H9 (cell line): Measurements from ENCODE around the gene TMEM100. TPM values are rescaled to one million over a fixed set of nuclear protein-coding genes. Genes with fewer than 3 reads are reported as not detected.

Experiments
- DNase-seq: peaks from one replicate; pipeline ENCODE4 v3.0.0-alpha.2; 2017
- H2AFZ ChIP-seq: one replicate; pipeline ENCODE4 v1.6.1; 2013; ENCODE audit warnings: mild to moderate bottlenecking, low read length, control low read depth, moderate library complexity
- H2AK5ac ChIP-seq: 2 replicates; pipeline ENCODE4 v1.6.1; 2013; ENCODE audit warnings: low read length, control low read depth, mixed read lengths; ENCODE audit not compliant: insufficient read length
- H2BK120ac ChIP-seq: one replicate; pipeline ENCODE4 v1.6.1; 2013; ENCODE audit warnings: low read depth, mild to moderate bottlenecking, low read length, control low read depth, inconsistent platforms; ENCODE audit not compliant: poor library complexity, severe bottlenecking
- H2BK12ac ChIP-seq: 2 replicates; pipeline ENCODE4 v1.6.1; 2013; ENCODE audit warnings: low read length, control low read depth, mixed read lengths, low read depth; ENCODE audit not compliant: insufficient read length
- H2BK15ac ChIP-seq: 2 replicates; pipeline ENCODE4 v1.6.1; 2013; ENCODE audit warnings: low read depth, low read length, control low read depth
- H2BK20ac ChIP-seq: one replicate; pipeline ENCODE4 v1.6.1; 2013; ENCODE audit warnings: low read depth, mild to moderate bottlenecking, low read length, control low read depth, inconsistent platforms; ENCODE audit not compliant: poor library complexity, severe bottlenecking
- H2BK5ac ChIP-seq: 2 replicates; pipeline ENCODE4 v1.6.1; 2013; ENCODE audit warnings: low read length, control low read depth, mixed read lengths; ENCODE audit not compliant: insufficient read length
- H3K14ac ChIP-seq: 2 replicates; pipeline ENCODE4 v1.6.1; 2013; ENCODE audit warnings: low read length, control low read depth; ENCODE audit not compliant: insufficient read depth
- H3K18ac ChIP-seq: 2 replicates; pipeline ENCODE4 v1.6.1; 2013; ENCODE audit warnings: low read depth, mild to moderate bottlenecking, mixed read lengths, low read length, control low read depth; ENCODE audit not compliant: insufficient read length
- H3K23ac ChIP-seq: 2 replicates; pipeline ENCODE4 v1.6.1; 2013; ENCODE audit warnings: low read length, control low read depth, mixed read lengths, low read depth; ENCODE audit not compliant: insufficient read length
- H3K23me2 ChIP-seq: 2 replicates; pipeline ENCODE4 v1.6.1; 2013; ENCODE audit warnings: low read depth, mild to moderate bottlenecking, mixed read lengths, low read length, control low read depth; ENCODE audit not compliant: insufficient read length, poor library complexity, severe bottlenecking
- H3K27ac ChIP-seq: 2 replicates; pipeline ENCODE4 v1.5.1; 2013; ENCODE audit warnings: low read length, control low read depth, mixed read lengths, low read depth; ENCODE audit not compliant: insufficient read length
- H3K27me3 ChIP-seq: 2 replicates; pipeline ENCODE4 v1.6.1; 2013; ENCODE audit warnings: low read length, control low read depth, inconsistent platforms; ENCODE audit not compliant: insufficient read depth
- H3K4ac ChIP-seq: 2 replicates; pipeline ENCODE4 v1.6.1; 2013; ENCODE audit warnings: low read depth, mild to moderate bottlenecking, control low read depth, inconsistent platforms, low read length, moderate library complexity
- H3K4me1 ChIP-seq: 2 replicates; pipeline ENCODE4 v1.6.1; 2013; ENCODE audit warnings: low read length, control low read depth, inconsistent platforms; ENCODE audit not compliant: insufficient read depth
- H3K4me2 ChIP-seq: 2 replicates; pipeline ENCODE4 v1.6.1; 2013; ENCODE audit warnings: low read length, control low read depth, mixed read lengths; ENCODE audit not compliant: insufficient read length, insufficient read depth
- H3K56ac ChIP-seq: 2 replicates; pipeline ENCODE4 v1.6.1; 2013; ENCODE audit warnings: low read depth, mild to moderate bottlenecking, mixed read lengths, low read length, control low read depth; ENCODE audit not compliant: insufficient read length
- H3K79me1 ChIP-seq: 2 replicates; pipeline ENCODE4 v1.6.1; 2013; ENCODE audit warnings: low read depth, mild to moderate bottlenecking, moderate library complexity, low read length, control low read depth, inconsistent platforms; ENCODE audit not compliant: insufficient read depth, poor library complexity, severe bottlenecking
- H3K79me2 ChIP-seq: 2 replicates; pipeline ENCODE4 v1.6.1; 2013; ENCODE audit warnings: low read length, control low read depth, inconsistent platforms; ENCODE audit not compliant: insufficient read depth
- H3K9ac ChIP-seq: 2 replicates; pipeline ENCODE4 v1.6.1; 2013; ENCODE audit warnings: low read length, control low read depth, mixed read lengths; ENCODE audit not compliant: insufficient read length; ENCODE audit errors: extremely low read depth
- H3K9me3 ChIP-seq: one replicate; pipeline ENCODE4 v1.6.1; 2013; ENCODE audit warnings: low read depth, low read length, inconsistent platforms; ENCODE audit not compliant: control insufficient read depth
- H3T11ph ChIP-seq: one replicate; pipeline ENCODE4 v1.6.1; 2013; ENCODE audit warnings: mild to moderate bottlenecking, low read length, control low read depth, inconsistent platforms
- H4K20me1 ChIP-seq: one replicate; pipeline ENCODE4 v1.6.1; 2013; ENCODE audit not compliant: control insufficient read depth, insufficient read length, insufficient read depth
- H4K5ac ChIP-seq: 2 replicates; pipeline ENCODE4 v1.6.1; 2013; ENCODE audit warnings: low read depth, mild to moderate bottlenecking, mixed read lengths, low read length, control low read depth; ENCODE audit not compliant: insufficient read length
- H4K8ac ChIP-seq: replicated peaks from 2 replicates; pipeline ENCODE4 v1.6.1; 2013; ENCODE audit warnings: low read length, control low read depth, mixed read lengths, low read depth; ENCODE audit not compliant: insufficient read length
- H4K91ac ChIP-seq: 2 replicates; pipeline ENCODE4 v1.6.1; 2013; ENCODE audit warnings: low read depth, mild to moderate bottlenecking, moderate library complexity, mixed read lengths, low read length, control low read depth; ENCODE audit not compliant: insufficient read length
- H3K27ac Mint-ChIP-seq, 3 experiments: 2 replicates in 2 of 3; 3 replicates in 1 of 3; pipeline ENCODE4 v1.8.0; 2020 to 2021; ENCODE audit warnings: mixed read lengths in 3 of 3, mild to moderate bottlenecking in 1 of 3, moderate library complexity in 1 of 3
- H3K27me3 Mint-ChIP-seq: 2 replicates; pipeline ENCODE4 v1.8.0; 2021; ENCODE audit warnings: low read depth, mild to moderate bottlenecking, moderate library complexity, mixed read lengths
- H3K36me3 Mint-ChIP-seq, 3 experiments: 2 replicates in 2 of 3; 3 replicates in 1 of 3; pipeline ENCODE4 v1.8.0; 2020 to 2021; ENCODE audit warnings: low read depth in 3 of 3, mixed read lengths in 3 of 3; ENCODE audit not compliant: insufficient read depth in 1 of 3
- H3K4me1 Mint-ChIP-seq, 2 experiments: 2 replicates each; pipeline ENCODE4 v1.8.0; 2020; ENCODE audit warnings: mixed read lengths in 2 of 2
- H3K4me3 Mint-ChIP-seq, 2 experiments: 2 replicates in 1 of 2; 3 replicates in 1 of 2; pipeline ENCODE4 v1.8.0; 2020 to 2021; ENCODE audit warnings: mild to moderate bottlenecking in 2 of 2, mixed read lengths in 2 of 2, moderate library complexity in 1 of 2
- H3K9me3 Mint-ChIP-seq, 2 experiments: 2 replicates in 1 of 2; 3 replicates in 1 of 2; pipeline ENCODE4 v1.8.0; 2020; ENCODE audit warnings: mild to moderate bottlenecking in 2 of 2, mixed read lengths in 2 of 2, moderate library complexity in 1 of 2
- CTCF ChIP-seq: fragments of 200-600 bp; sonication (generic); conservative IDR thresholded peaks from 3 replicates; pipeline ENCODE4 v1.8.0; 2021; ENCODE audit warnings: antibody characterized with exemption, mild to moderate bottlenecking
- WGBS: extraction: QIAGEN DNeasy Blood & Tissue Kit; methylation state at CpG from one replicate; pipeline ENCODE4 v1.1.7; 2013; ENCODE audit warnings: missing lambda C conversion rate, low lambda C conversion rate, mixed read lengths; ENCODE audit not compliant: insufficient read length; ENCODE audit errors: extremely low coverage; 5-methylcytosine and 5-hydroxymethylcytosine counted together
- total RNA-seq: library from RNA; stranded (reverse); gene quantifications from 2 replicates; pipeline ENCODE4 v1.2.1, GENCODE V29; 2021

The TMEM100 gene
- total RNA-seq, 1 experiment from 2014 or later: 0.17 TPM

GRCh38 chr17:55765472-55765871, 42.8 kb upstream of the TMEM100 start:
- Mint-ChIP-seq H3K27me3 (no peaks in the 10 kb centered on the region), H3K27ac (no peak overlapping the region), H3K9me3 (no peaks in the 10 kb centered on the region), H3K4me3 (no peak overlapping the region), H3K36me3 (peaks cover 0 to 6% (median 0%) of the 10 kb centered on the region in 3 experiments; a peak in 2 of 7 replicates), H3K4me1 (peaks cover 4 to 6% of the 10 kb centered on the region in 2 experiments; a peak in 3 of 4 replicates)
- Histone ChIP-seq H4K20me1 (no peaks in the 10 kb centered on the region), H3K14ac (no peak overlapping the region), H3K23ac (no peak overlapping the region), H4K91ac (no peak overlapping the region), H3K79me1 (no peaks in the 10 kb centered on the region), H2BK5ac (no peak overlapping the region), H3K23me2 (no peaks in the 10 kb centered on the region), H2BK120ac (no peak overlapping the region), H3K9me3 (no peaks in the 10 kb centered on the region), H4K5ac (no peak overlapping the region), H3K4me1 (no peaks in the 10 kb centered on the region), H2BK20ac (no peak overlapping the region), H3K18ac (no peak overlapping the region), H3K4me2 (no peak overlapping the region), H3K27me3 (no peaks in the 10 kb centered on the region), H3K56ac (no peak overlapping the region), H2BK15ac (no peak overlapping the region), H3K27ac (no peak overlapping the region), H2BK12ac (no peak overlapping the region), H3T11ph (no peak overlapping the region), H3K9ac (no peak overlapping the region), H3K79me2 (no peaks in the 10 kb centered on the region), H3K4ac (no peak overlapping the region), H2AK5ac (no peak overlapping the region), H4K8ac (no peak overlapping the region), H2AFZ (no peak overlapping the region)
- no peak for TF ChIP-seq CTCF
- 100% methylated on average over 1 of the region's 3 CpGs for WGBS
- no peak for DNase-seq
